NCI-H128 (cell line): ENCODE measurements around the gene NUP42.
"Not testable (repeated sequence)": the region's sequence is repeated elsewhere in the genome, so short reads cannot be mapped to it uniquely, and the experiment has no call there.

Source experiments
- DNase-seq: peaks from one replicate; lab custom pipeline; 2025; ENCODE audit not compliant: unreplicated experiment; lab: John Stamatoyannopoulos, UW

The NUP42 gene

GRCh38 chr7:23181684-23182553, at the start of gene NUP42:
Gene NUP42 (plus strand): TSS chr7:23182048. CDS start chr7:23182086, 38 bp downstream.
- DNase-seq, result peak; percentile 94

GRCh38 chr7:23133797-23134196, 48.1 kb upstream of the NUP42 start:
- no peak for DNase-seq

GRCh38 chr7:23135755-23136154, 46.1 kb upstream of the NUP42 start:
- no peak for DNase-seq

GRCh38 chr7:23136216-23136615, 45.6 kb upstream of the NUP42 start:
- DNase-seq, result no peak

GRCh38 chr7:23157679-23158078, 24.2 kb upstream of the NUP42 start:
- no peak for DNase-seq

- DNase-seq, result no peak
Measured at GRCh38 chr7:23158546-23158945, 23.3 kb upstream of the NUP42 start.

- no peak for DNase-seq
Measured at GRCh38 chr7:23161482-23161881, 20.4 kb upstream of the NUP42 start.

- DNase-seq, result no peak
Measured at GRCh38 chr7:23164846-23165245, 17.0 kb upstream of the NUP42 start.

GRCh38 chr7:23165316-23165715, 16.5 kb upstream of the NUP42 start:
- DNase-seq, result no peak

- DNase-seq, result no peak
Measured at GRCh38 chr7:23167691-23168090, 14.2 kb upstream of the NUP42 start.

GRCh38 chr7:23168111-23168885, 13.6 kb upstream of the NUP42 start:
- DNase-seq, result no peak

- no peak for DNase-seq
Measured at GRCh38 chr7:23175938-23176337, 5.9 kb upstream of the NUP42 start.

GRCh38 chr7:23183279-23184012, 1.6 kb downstream of the NUP42 start:
- no peak for DNase-seq

- DNase-seq, result no peak
Measured at GRCh38 chr7:23184291-23184690, 2.4 kb downstream of the NUP42 start.

- DNase-seq, result no peak
Measured at GRCh38 chr7:23184709-23185359, 3.0 kb downstream of the NUP42 start.

GRCh38 chr7:23185980-23186379, 4.1 kb downstream of the NUP42 start:
- no peak for DNase-seq

GRCh38 chr7:23191022-23191421, 9.2 kb downstream of the NUP42 start:
- no peak for DNase-seq

GRCh38 chr7:23193650-23194227, 11.9 kb downstream of the NUP42 start:
- DNase-seq, result not testable (repeated sequence)

GRCh38 chr7:23196306-23196705, 14.5 kb downstream of the NUP42 start:
- no peak for DNase-seq

GRCh38 chr7:23197745-23198144, 15.9 kb downstream of the NUP42 start:
- not testable (repeated sequence) for DNase-seq

- DNase-seq, result no peak
Measured at GRCh38 chr7:23200331-23200730, 18.5 kb downstream of the NUP42 start.
